Mucosa of rectum (tissue), 2 donors: ENCODE measurements around the gene RNF157.

Experiments
- H3K27ac ChIP-seq, 2 donors: one replicate each; pipeline ENCODE4 v1.7.0; 2013; ENCODE audit warnings: inconsistent platforms in 2 of 2, low read depth in 2 of 2, low read length in 2 of 2
- H3K27me3 ChIP-seq, 2 donors: one replicate each; pipeline ENCODE4 v1.7.0; 2013; ENCODE audit warnings: low read length in 2 of 2; ENCODE audit not compliant: control insufficient read depth in 2 of 2, insufficient read depth in 2 of 2
- H3K36me3 ChIP-seq, 2 donors: one replicate each; pipeline ENCODE4 v1.7.0; 2013; ENCODE audit warnings: low read length in 2 of 2; ENCODE audit not compliant: control insufficient read depth in 2 of 2, insufficient read depth in 2 of 2
- H3K4me1 ChIP-seq, 2 donors: one replicate each; pipeline ENCODE4 v1.7.0; 2013; ENCODE audit warnings: low read length in 2 of 2, mild to moderate bottlenecking in 1 of 2; ENCODE audit not compliant: control insufficient read depth in 2 of 2, insufficient read depth in 2 of 2
- H3K4me3 ChIP-seq, 2 donors: one replicate each; pipeline ENCODE4 v1.7.0; 2013; ENCODE audit warnings: low read length in 2 of 2
- H3K9ac ChIP-seq, 2 donors: one replicate each; pipeline ENCODE4 v1.7.0; 2013; ENCODE audit warnings: low read length in 2 of 2, low read depth in 1 of 2, mild to moderate bottlenecking in 1 of 2
- H3K9me3 ChIP-seq, 2 donors: one replicate each; pipeline ENCODE4 v1.7.0; 2013; ENCODE audit warnings: low read length in 2 of 2; ENCODE audit not compliant: control insufficient read depth in 2 of 2
- donor health status: healthy.
- donor health status: Normal muscosa, but diverticular disease.

Gene RNF157

GRCh38 chr17:76136276-76137000, 103.9 kb downstream of the RNF157 start:
- Histone ChIP-seq H3K36me3 (no peaks in the 10 kb centered on the region), H3K4me1 (peaks cover 13 to 14% of the 10 kb centered on the region in 2 donors), H3K27me3 (peaks cover 10 to 12% of the 10 kb centered on the region in 2 donors), H3K9me3 (no peaks in the 10 kb centered on the region), H3K27ac (no peak overlapping the region), H3K4me3 (no peak overlapping the region), H3K9ac (no peak overlapping the region)

- H3K4me3 ChIP-seq = no peak overlapping the region
- H3K4me1 ChIP-seq = peaks cover 10 to 11% of the 10 kb centered on the region in 2 donors
- H3K9me3 ChIP-seq = no peaks in the 10 kb centered on the region
- peaks cover 10 to 12% of the 10 kb centered on the region in 2 donors for H3K27me3 ChIP-seq
- no peak overlapping the region for H3K27ac ChIP-seq
- H3K9ac ChIP-seq = no peak overlapping the region
- H3K36me3 ChIP-seq = no peaks in the 10 kb centered on the region
Measured at GRCh38 chr17:76135810-76136188, 104.5 kb downstream of the RNF157 start.

GRCh38 chr17:76134911-76135809, 105.1 kb downstream of the RNF157 start:
- Histone ChIP-seq H3K9ac (no peak overlapping the region), H3K27me3 (peaks cover 9 to 10% of the 10 kb centered on the region in 2 donors), H3K36me3 (no peaks in the 10 kb centered on the region), H3K9me3 (no peaks in the 10 kb centered on the region), H3K4me3 (no peak overlapping the region), H3K27ac (no peak overlapping the region), H3K4me1 (peaks cover 5 to 10% of the 10 kb centered on the region in 2 donors)

GRCh38 chr17:76132574-76133338, 107.5 kb downstream of the RNF157 start:
- Histone ChIP-seq H3K4me3 (no peak overlapping the region), H3K9ac (no peak overlapping the region)

GRCh38 chr17:76131692-76132573, 108.4 kb downstream of the RNF157 start:
- no peaks in the 10 kb centered on the region for H3K36me3 ChIP-seq
- H3K27ac ChIP-seq = no peak overlapping the region
- H3K4me3 ChIP-seq = no peak overlapping the region
- H3K27me3 ChIP-seq = no peaks in the 10 kb centered on the region
- H3K9ac ChIP-seq = no peak overlapping the region
- peaks cover 0 to 5% of the 10 kb centered on the region in 2 donors for H3K4me1 ChIP-seq
- no peaks in the 10 kb centered on the region for H3K9me3 ChIP-seq

More at GRCh38 chr17:76132574-76133338, 107.5 kb downstream of the RNF157 start:
- Histone ChIP-seq H3K4me1 (peaks cover 0 to 5% of the 10 kb centered on the region in 2 donors), H3K27me3 (no peaks in the 10 kb centered on the region), H3K27ac (no peak overlapping the region), H3K36me3 (no peaks in the 10 kb centered on the region), H3K9me3 (no peaks in the 10 kb centered on the region)

- H3K9me3 ChIP-seq = no peaks in the 10 kb centered on the region
- H3K9ac ChIP-seq = no peak overlapping the region
- no peak overlapping the region for H3K27ac ChIP-seq
- no peaks in the 10 kb centered on the region for H3K27me3 ChIP-seq
- no peaks in the 10 kb centered on the region for H3K36me3 ChIP-seq
- peaks cover 0 to 5% of the 10 kb centered on the region in 2 donors for H3K4me1 ChIP-seq
- H3K4me3 ChIP-seq = no peak overlapping the region
Measured at GRCh38 chr17:76131051-76131691, 109.1 kb downstream of the RNF157 start.

GRCh38 chr17:76130473-76130872, 109.8 kb downstream of the RNF157 start:
- H3K36me3 ChIP-seq = no peaks in the 10 kb centered on the region
- H3K27ac ChIP-seq = no peak overlapping the region
- no peak overlapping the region for H3K9ac ChIP-seq
- peaks cover 0 to 5% of the 10 kb centered on the region in 2 donors for H3K4me1 ChIP-seq
- H3K27me3 ChIP-seq = no peaks in the 10 kb centered on the region
- no peaks in the 10 kb centered on the region for H3K9me3 ChIP-seq
- no peak overlapping the region for H3K4me3 ChIP-seq

- Histone ChIP-seq H3K4me1 (peaks cover 2 to 3% of the 10 kb centered on the region in 2 donors), H3K36me3 (no peaks in the 10 kb centered on the region), H3K9ac (no peak overlapping the region), H3K27me3 (no peaks in the 10 kb centered on the region), H3K4me3 (no peak overlapping the region), H3K27ac (no peak overlapping the region), H3K9me3 (no peaks in the 10 kb centered on the region)
Measured at GRCh38 chr17:76125922-76126321, 114.4 kb downstream of the RNF157 start.

- Histone ChIP-seq H3K9ac (no peak overlapping the region), H3K4me1 (peaks cover 2 to 3% of the 10 kb centered on the region in 2 donors), H3K4me3 (no peak overlapping the region), H3K27ac (no peak overlapping the region), H3K27me3 (no peaks in the 10 kb centered on the region), H3K9me3 (no peaks in the 10 kb centered on the region), H3K36me3 (no peaks in the 10 kb centered on the region)
Measured at GRCh38 chr17:76125391-76125675, 115.0 kb downstream of the RNF157 start.
